Measurements from ENCODE around the gene TMIGD1.
"Not testable (repeated sequence)": the region's sequence is repeated elsewhere in the genome, so short reads cannot be mapped to it uniquely, and the experiment has no call there.

Gene TMIGD1

GRCh38 chr17:30345089-30345433 lies 11.2 kb upstream of the TMIGD1 start:
- Histone ChIP-seq H3K27ac (ENCODE audit: low read depth, low read length) (no peak overlapping the region), H3K9me3 (ENCODE audit: control insufficient read depth in 1 of 2, low read length in 2 of 2) (no peaks in the 10 kb centered on the region), H3K36me3 (ENCODE audit: control insufficient read depth in 1 of 2, insufficient read depth in 2 of 2, low read length in 2 of 2) (no peaks in the 10 kb centered on the region), H3K27me3 (ENCODE audit: control insufficient read depth in 1 of 2, insufficient read depth in 2 of 2, low read length in 2 of 2) (no peaks in the 10 kb centered on the region), H3K9ac (ENCODE audit: low read depth in 1 of 2, low read length in 2 of 2) (peak overlapping the region in 1 of 2 donors; percentile 15), H3K4me1 (ENCODE audit: control insufficient read depth in 1 of 2, insufficient read depth in 2 of 2, low read length in 2 of 2) (peaks cover 41 to 44% of the 10 kb centered on the region in 2 donors), H3K4me3 (ENCODE audit: low read depth in 1 of 2, low read length in 2 of 2) (peak overlapping the region; percentile 23 to 31)

GRCh38 chr17:30344283-30345088 lies 10.6 kb upstream of the TMIGD1 start:
- Histone ChIP-seq H3K9me3 (ENCODE audit: control insufficient read depth in 1 of 2, low read length in 2 of 2) (no peaks in the 10 kb centered on the region), H3K4me1 (ENCODE audit: control insufficient read depth in 1 of 2, insufficient read depth in 2 of 2, low read length in 2 of 2) (peaks cover 44 to 47% of the 10 kb centered on the region in 2 donors), H3K27me3 (ENCODE audit: control insufficient read depth in 1 of 2, insufficient read depth in 2 of 2, low read length in 2 of 2) (no peaks in the 10 kb centered on the region), H3K4me3 (ENCODE audit: low read depth in 1 of 2, low read length in 2 of 2) (peak overlapping the region; percentile 30 to 31), H3K27ac (ENCODE audit: low read depth, low read length) (peak overlapping the region; percentile 76), H3K9ac (ENCODE audit: low read depth in 1 of 2, low read length in 2 of 2) (peak overlapping the region; percentile 20 to 40), H3K36me3 (ENCODE audit: control insufficient read depth in 1 of 2, insufficient read depth in 2 of 2, low read length in 2 of 2) (no peaks in the 10 kb centered on the region)

GRCh38 chr17:30343796-30344195 lies 9.9 kb upstream of the TMIGD1 start:
- no peaks in the 10 kb centered on the region for H3K27me3 ChIP-seq (ENCODE audit: control insufficient read depth in 1 of 2, insufficient read depth in 2 of 2, low read length in 2 of 2)
- no peaks in the 10 kb centered on the region for H3K9me3 ChIP-seq (ENCODE audit: control insufficient read depth in 1 of 2, low read length in 2 of 2)
- peaks cover 39 to 47% of the 10 kb centered on the region in 2 donors for H3K4me1 ChIP-seq (ENCODE audit: control insufficient read depth in 1 of 2, insufficient read depth in 2 of 2, low read length in 2 of 2)
- peak overlapping the region; percentile 20 to 40 for H3K9ac ChIP-seq (ENCODE audit: low read depth in 1 of 2, low read length in 2 of 2)
- H3K4me3 ChIP-seq (ENCODE audit: low read depth in 1 of 2, low read length in 2 of 2), result peak overlapping the region in 1 of 2 donors; percentile 31
- H3K36me3 ChIP-seq (ENCODE audit: control insufficient read depth in 1 of 2, insufficient read depth in 2 of 2, low read length in 2 of 2), result no peaks in the 10 kb centered on the region
- peak overlapping the region; percentile 76 for H3K27ac ChIP-seq (ENCODE audit: low read depth, low read length)

DNA sequence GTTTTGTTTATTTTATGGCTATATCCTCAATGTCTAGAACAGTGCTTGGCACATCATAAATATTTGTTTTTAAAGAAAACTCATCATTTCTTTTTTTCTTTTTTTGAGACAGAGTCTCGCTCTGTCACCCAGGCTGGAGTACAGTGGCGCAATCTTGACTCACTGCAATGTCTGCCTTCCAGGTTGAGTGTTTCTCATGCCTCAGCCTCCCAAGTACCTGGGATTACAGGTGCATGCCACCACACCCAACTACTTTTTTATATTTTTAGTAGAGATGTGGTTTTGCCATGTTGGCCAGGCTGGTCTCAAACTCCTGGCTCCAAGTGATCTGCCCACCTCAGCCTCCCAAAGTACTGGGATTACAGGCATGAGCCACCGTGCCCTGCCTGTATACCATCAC lies 9.4 kb upstream of the TMIGD1 start:
- H3K9me3 ChIP-seq (ENCODE audit: control insufficient read depth in 1 of 2, low read length in 2 of 2); H3K36me3 ChIP-seq (ENCODE audit: control insufficient read depth in 1 of 2, insufficient read depth in 2 of 2, low read length in 2 of 2); H3K27ac ChIP-seq (ENCODE audit: low read depth, low read length); H3K4me3 ChIP-seq (ENCODE audit: low read depth in 1 of 2, low read length in 2 of 2); H3K9ac ChIP-seq (ENCODE audit: low read depth in 1 of 2, low read length in 2 of 2); H3K27me3 ChIP-seq (ENCODE audit: control insufficient read depth in 1 of 2, insufficient read depth in 2 of 2, low read length in 2 of 2): not testable (repeated sequence)
- peaks cover 39 to 47% of the 10 kb centered on the region in 2 donors for H3K4me1 ChIP-seq (ENCODE audit: control insufficient read depth in 1 of 2, insufficient read depth in 2 of 2, low read length in 2 of 2)

DNA sequence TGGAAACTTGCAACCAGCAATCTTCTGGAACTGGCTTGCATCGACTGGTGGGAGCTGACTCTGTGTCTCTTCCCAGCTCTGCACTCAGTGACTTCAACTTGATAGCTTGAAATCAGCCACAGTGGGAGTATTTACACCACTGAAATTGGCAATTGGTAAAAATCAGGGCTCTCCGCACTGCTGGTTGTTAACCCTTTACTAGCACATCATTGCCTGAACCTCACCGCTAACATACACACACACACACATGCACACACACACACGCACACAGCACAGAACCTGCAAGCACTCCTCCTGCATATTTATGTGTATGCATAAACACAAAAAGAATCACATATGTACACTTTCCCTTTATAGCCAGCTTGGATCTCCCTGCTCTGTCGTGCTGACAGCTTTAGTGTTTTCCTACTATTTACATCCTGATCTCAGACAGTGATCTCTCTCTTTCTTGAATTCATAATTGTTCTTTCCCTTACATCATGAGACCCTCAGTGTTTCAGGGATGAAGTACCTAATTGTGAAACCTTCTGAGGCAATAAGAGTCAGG lies 7.9 kb upstream of the TMIGD1 start:
- Histone ChIP-seq H3K9me3 (ENCODE audit: control insufficient read depth in 1 of 2, low read length in 2 of 2) (no peaks in the 10 kb centered on the region), H3K4me3 (ENCODE audit: low read depth in 1 of 2, low read length in 2 of 2) (no peak overlapping the region), H3K27ac (ENCODE audit: low read depth, low read length) (no peak overlapping the region), H3K9ac (ENCODE audit: low read depth in 1 of 2, low read length in 2 of 2) (no peak overlapping the region), H3K27me3 (ENCODE audit: control insufficient read depth in 1 of 2, insufficient read depth in 2 of 2, low read length in 2 of 2) (no peaks in the 10 kb centered on the region), H3K4me1 (ENCODE audit: control insufficient read depth in 1 of 2, insufficient read depth in 2 of 2, low read length in 2 of 2) (peaks cover 39 to 49% of the 10 kb centered on the region in 2 donors), H3K36me3 (ENCODE audit: control insufficient read depth in 1 of 2, insufficient read depth in 2 of 2, low read length in 2 of 2) (no peaks in the 10 kb centered on the region)

DNA sequence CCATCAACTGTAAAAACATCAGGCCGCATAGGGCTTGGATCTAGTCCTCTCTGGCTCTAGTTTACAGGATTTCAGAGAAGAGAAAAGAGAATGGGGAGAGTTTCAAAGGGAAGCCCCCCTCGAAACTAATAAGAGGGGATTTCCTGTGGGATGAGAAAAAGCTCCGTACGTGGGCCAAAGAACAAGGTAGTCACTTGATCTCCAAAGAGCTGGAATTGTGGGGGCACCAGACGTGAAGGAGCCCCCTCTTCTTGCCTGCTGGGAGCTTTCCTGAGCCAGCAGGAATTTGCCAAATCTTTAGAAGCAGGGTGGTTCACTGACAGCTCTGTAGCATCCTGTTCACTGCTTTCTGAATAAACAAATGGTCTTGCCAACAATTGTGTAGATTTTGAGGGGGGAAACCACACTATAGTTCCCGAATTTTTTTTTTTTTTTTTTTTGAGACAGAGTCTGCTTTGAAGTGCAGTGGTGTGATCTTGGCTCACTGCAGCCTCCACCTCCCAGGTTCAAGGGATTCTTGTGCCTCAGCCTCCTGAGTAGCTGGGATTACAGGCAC lies 7.0 kb upstream of the TMIGD1 start:
- Histone ChIP-seq H3K27ac (ENCODE audit: low read depth, low read length) (no peak overlapping the region), H3K36me3 (ENCODE audit: control insufficient read depth in 1 of 2, insufficient read depth in 2 of 2, low read length in 2 of 2) (no peaks in the 10 kb centered on the region), H3K4me1 (ENCODE audit: control insufficient read depth in 1 of 2, insufficient read depth in 2 of 2, low read length in 2 of 2) (peaks cover 31 to 40% of the 10 kb centered on the region in 2 donors), H3K9ac (ENCODE audit: low read depth in 1 of 2, low read length in 2 of 2) (no peak overlapping the region), H3K9me3 (ENCODE audit: control insufficient read depth in 1 of 2, low read length in 2 of 2) (no peaks in the 10 kb centered on the region), H3K27me3 (ENCODE audit: control insufficient read depth in 1 of 2, insufficient read depth in 2 of 2, low read length in 2 of 2) (no peaks in the 10 kb centered on the region), H3K4me3 (ENCODE audit: low read depth in 1 of 2, low read length in 2 of 2) (no peak overlapping the region)

- H3K27me3 ChIP-seq (ENCODE audit: control insufficient read depth in 1 of 2, insufficient read depth in 2 of 2, low read length in 2 of 2), result no peaks in the 10 kb centered on the region
- H3K27ac ChIP-seq (ENCODE audit: low read depth, low read length), result no peak overlapping the region
- no peaks in the 10 kb centered on the region for H3K36me3 ChIP-seq (ENCODE audit: control insufficient read depth in 1 of 2, insufficient read depth in 2 of 2, low read length in 2 of 2)
- no peak overlapping the region for H3K4me3 ChIP-seq (ENCODE audit: low read depth in 1 of 2, low read length in 2 of 2)
- no peaks in the 10 kb centered on the region for H3K9me3 ChIP-seq (ENCODE audit: control insufficient read depth in 1 of 2, low read length in 2 of 2)
- H3K4me1 ChIP-seq (ENCODE audit: control insufficient read depth in 1 of 2, insufficient read depth in 2 of 2, low read length in 2 of 2), result peaks cover 14 to 23% of the 10 kb centered on the region in 2 donors
- H3K9ac ChIP-seq (ENCODE audit: low read depth in 1 of 2, low read length in 2 of 2), result no peak overlapping the region
These were observed 5.2 kb upstream of the TMIGD1 start for GRCh38 chr17:30339086-30339485.

DNA sequence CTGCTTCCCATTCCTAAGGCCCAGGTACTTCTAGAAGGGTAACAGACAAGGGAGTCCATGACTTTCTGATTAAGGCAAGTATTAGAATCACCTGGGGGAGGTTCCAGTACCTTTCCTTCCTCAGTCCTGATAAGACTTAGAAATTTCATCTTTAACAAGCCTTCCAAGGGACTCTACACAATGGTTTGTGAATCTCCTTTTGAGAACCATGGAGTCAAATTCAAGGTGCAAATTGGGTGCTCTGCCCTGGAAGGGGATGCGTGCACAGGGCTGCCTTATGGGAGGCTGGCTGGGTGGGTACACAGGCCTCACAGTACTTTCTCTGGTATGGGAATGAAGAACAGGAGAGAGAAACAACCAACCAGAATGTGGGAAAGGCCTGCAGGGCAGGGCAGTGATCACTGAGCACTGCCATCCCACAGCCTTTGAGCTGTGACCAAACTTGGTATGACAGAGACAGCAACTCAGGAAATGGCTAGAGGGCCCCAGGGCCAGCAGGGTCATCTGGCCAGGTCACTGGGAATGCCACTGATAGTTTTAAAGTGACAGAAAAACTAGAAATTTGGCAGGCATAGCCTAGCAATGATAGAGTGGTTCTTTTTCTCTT lies 3.6 kb upstream of the TMIGD1 start:
- H3K27ac ChIP-seq (ENCODE audit: low read depth, low read length), result no peak overlapping the region
- no peak overlapping the region for H3K9ac ChIP-seq (ENCODE audit: low read depth in 1 of 2, low read length in 2 of 2)

DNA sequence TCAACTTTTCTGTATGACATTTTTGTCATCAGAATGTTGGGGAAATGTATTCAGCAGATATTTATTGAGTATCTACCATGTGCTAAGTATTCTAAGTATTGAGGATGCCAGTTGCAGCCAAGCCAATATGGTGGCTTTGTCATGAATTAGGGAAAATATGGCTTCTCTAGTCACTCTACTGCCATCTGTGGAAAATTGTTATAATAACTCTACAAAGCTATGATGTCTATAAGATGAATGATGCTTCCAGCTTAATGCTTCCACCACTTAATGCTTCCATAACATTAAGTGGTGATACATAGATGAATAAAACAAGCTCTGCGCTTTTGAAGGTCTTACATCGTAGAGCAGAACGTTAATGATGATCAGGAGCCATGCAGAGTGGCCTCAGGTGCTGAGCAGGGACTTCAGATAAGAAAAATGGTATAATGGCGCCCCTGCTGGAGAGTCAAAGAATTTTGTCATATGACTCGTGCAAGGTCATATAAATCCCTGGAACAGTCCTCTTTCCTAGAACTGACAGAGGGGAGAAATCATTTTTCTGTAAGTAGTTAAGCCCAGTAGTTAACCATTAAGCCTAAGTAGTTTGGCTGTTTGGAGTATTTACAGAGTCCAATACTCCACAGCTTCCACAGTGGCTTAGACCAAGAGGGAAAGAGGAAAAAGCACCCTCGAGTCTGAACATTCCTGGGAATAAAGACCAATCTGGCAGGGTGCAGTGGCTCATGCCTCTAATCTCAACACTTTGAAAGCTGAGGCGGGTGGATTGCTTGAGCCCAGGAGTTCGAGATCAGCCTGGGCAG lies 2.7 kb upstream of the TMIGD1 start:
- no peak overlapping the region for H3K4me3 ChIP-seq (ENCODE audit: low read depth in 1 of 2, low read length in 2 of 2)
- H3K9ac ChIP-seq (ENCODE audit: low read depth in 1 of 2, low read length in 2 of 2), result no peak overlapping the region
- no peaks in the 10 kb centered on the region for H3K9me3 ChIP-seq (ENCODE audit: control insufficient read depth in 1 of 2, low read length in 2 of 2)
- H3K4me1 ChIP-seq (ENCODE audit: control insufficient read depth in 1 of 2, insufficient read depth in 2 of 2, low read length in 2 of 2), result peaks cover 11 to 30% of the 10 kb centered on the region in 2 donors
- H3K27me3 ChIP-seq (ENCODE audit: control insufficient read depth in 1 of 2, insufficient read depth in 2 of 2, low read length in 2 of 2), result no peaks in the 10 kb centered on the region
- H3K27ac ChIP-seq (ENCODE audit: low read depth, low read length), result no peak overlapping the region
- H3K36me3 ChIP-seq (ENCODE audit: control insufficient read depth in 1 of 2, insufficient read depth in 2 of 2, low read length in 2 of 2), result no peaks in the 10 kb centered on the region

More for the DNA sequence above, 3.6 kb upstream of the TMIGD1 start:
- Histone ChIP-seq H3K4me1 (ENCODE audit: control insufficient read depth in 1 of 2, insufficient read depth in 2 of 2, low read length in 2 of 2) (peaks cover 7 to 27% of the 10 kb centered on the region in 2 donors), H3K36me3 (ENCODE audit: control insufficient read depth in 1 of 2, insufficient read depth in 2 of 2, low read length in 2 of 2) (no peaks in the 10 kb centered on the region), H3K4me3 (ENCODE audit: low read depth in 1 of 2, low read length in 2 of 2) (no peak overlapping the region), H3K9me3 (ENCODE audit: control insufficient read depth in 1 of 2, low read length in 2 of 2) (no peaks in the 10 kb centered on the region), H3K27me3 (ENCODE audit: control insufficient read depth in 1 of 2, insufficient read depth in 2 of 2, low read length in 2 of 2) (no peaks in the 10 kb centered on the region)
